Activated naive CD8-positive, alpha-beta T cell (primary cell): ENCODE data around the gene SYP.
"Not testable (repeated sequence)": the region's sequence is repeated elsewhere in the genome, so short reads cannot be mapped to it uniquely, and the experiment has no call there.

ENCODE experiments used
- H3K27ac Mint-ChIP-seq: one replicate; pipeline ENCODE4 v1.8.0; 2021; ENCODE audit warnings: mixed read lengths
- H3K27me3 Mint-ChIP-seq: one replicate; pipeline ENCODE4 v1.8.0; 2021; ENCODE audit warnings: mixed read lengths
- H3K36me3 Mint-ChIP-seq: one replicate; pipeline ENCODE4 v1.8.0; 2021; ENCODE audit warnings: mixed read lengths
- H3K4me1 Mint-ChIP-seq: one replicate; pipeline ENCODE4 v1.8.0; 2021; ENCODE audit warnings: low read depth, mixed read lengths
- H3K4me3 Mint-ChIP-seq: one replicate; pipeline ENCODE4 v1.8.0; 2021; ENCODE audit warnings: mild to moderate bottlenecking, mixed read lengths
- H3K9me3 Mint-ChIP-seq: one replicate; pipeline ENCODE4 v1.8.0; 2021; ENCODE audit warnings: low read depth, mixed read lengths

SYP gene

DNA sequence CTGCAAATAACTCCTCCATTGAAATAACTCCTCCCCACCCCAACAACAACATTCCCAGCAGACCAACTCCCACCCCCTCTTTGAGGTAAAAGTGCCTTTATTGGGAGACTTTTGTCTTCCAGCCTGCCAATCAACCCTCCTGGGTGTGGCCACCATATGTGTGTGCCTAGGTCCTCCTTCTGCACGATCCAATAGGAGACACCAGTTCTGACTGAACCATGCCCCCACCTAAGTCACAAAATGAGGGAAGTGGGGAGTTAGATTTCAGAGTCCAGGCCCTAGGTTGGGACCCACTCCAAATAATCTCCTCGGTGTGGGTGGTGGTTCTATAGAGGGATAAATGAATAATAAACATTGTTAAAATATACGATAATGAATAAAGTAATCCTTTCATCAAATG, 25.3 kb downstream of the SYP start:
- Mint-ChIP-seq H3K27ac (no peak overlapping the region), H3K4me1 (peaks cover 19% of the 10 kb centered on the region), H3K27me3 (no peaks in the 10 kb centered on the region), H3K36me3 (no peaks in the 10 kb centered on the region), H3K4me3 (no peak overlapping the region), H3K9me3 (no peaks in the 10 kb centered on the region)

GRCh38 chrX:49173544-49173943, 26.4 kb downstream of the SYP start:
- H3K4me3 Mint-ChIP-seq: peak overlapping the region; percentile 86
- H3K4me1 Mint-ChIP-seq: peaks cover 21% of the 10 kb centered on the region
- H3K27me3 Mint-ChIP-seq, H3K27ac Mint-ChIP-seq, H3K9me3 Mint-ChIP-seq, H3K36me3 Mint-ChIP-seq: not testable (repeated sequence)

- Mint-ChIP-seq H3K36me3 (no peaks in the 10 kb centered on the region), H3K9me3 (no peaks in the 10 kb centered on the region), H3K4me3 (peak overlapping the region; percentile 86), H3K27ac (peak overlapping the region; percentile 89), H3K4me1 (peaks cover 28% of the 10 kb centered on the region), H3K27me3 (no peaks in the 10 kb centered on the region)
These were observed 27.7 kb downstream of the SYP start for GRCh38 chrX:49172280-49172780.

GRCh38 chrX:49171752-49172279, 28.2 kb downstream of the SYP start, which contains the start of gene PLP2:
TSS of gene PLP2 (plus strand) at chrX:49171898. CDS start at chrX:49172001, 103 bp downstream.
- H3K36me3 Mint-ChIP-seq: no peaks in the 10 kb centered on the region
- no peaks in the 10 kb centered on the region for H3K27me3 Mint-ChIP-seq
- H3K4me3 Mint-ChIP-seq: peak within 1 kb of the TSS; percentile 86
- H3K27ac Mint-ChIP-seq: peak within 1 kb of the TSS; percentile 89
- peaks cover 31% of the 10 kb centered on the region for H3K4me1 Mint-ChIP-seq
- no peaks in the 10 kb centered on the region for H3K9me3 Mint-ChIP-seq

DNA sequence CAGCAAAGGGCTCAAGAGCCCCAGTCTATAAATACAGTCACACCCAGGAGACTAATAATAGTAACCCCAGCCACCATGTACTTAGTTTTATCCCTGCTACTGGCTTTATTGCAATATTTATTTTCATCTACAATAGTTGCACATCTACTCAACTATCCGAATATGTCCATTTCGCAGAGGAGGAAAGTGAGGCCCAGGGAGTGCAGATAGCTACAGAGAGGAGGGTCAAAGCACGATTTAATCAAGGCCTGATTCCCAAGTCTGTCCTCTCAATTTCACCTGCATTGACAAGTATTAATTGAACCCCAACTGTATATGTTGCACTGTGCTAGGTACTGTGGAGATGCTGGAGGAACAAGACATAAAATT, 32.3 kb downstream of the SYP start:
- Mint-ChIP-seq H3K27me3 (no peaks in the 10 kb centered on the region), H3K4me3 (peak overlapping the region; percentile 90), H3K4me1 (peaks cover 32% of the 10 kb centered on the region), H3K36me3 (no peaks in the 10 kb centered on the region), H3K27ac (peak overlapping the region; percentile 95), H3K9me3 (no peaks in the 10 kb centered on the region)

GRCh38 chrX:49166914-49167739, 32.9 kb downstream of the SYP start:
- Mint-ChIP-seq H3K27me3 (no peaks in the 10 kb centered on the region), H3K27ac (peak overlapping the region; percentile 95), H3K36me3 (no peaks in the 10 kb centered on the region), H3K9me3 (no peaks in the 10 kb centered on the region), H3K4me1 (peaks cover 30% of the 10 kb centered on the region), H3K4me3 (peak overlapping the region; percentile 90)

GRCh38 chrX:49165901-49166881, 33.8 kb downstream of the SYP start:
- no peaks in the 10 kb centered on the region for H3K9me3 Mint-ChIP-seq
- peaks cover 30% of the 10 kb centered on the region for H3K4me1 Mint-ChIP-seq
- H3K27ac Mint-ChIP-seq: peak overlapping the region; percentile 95
- peak overlapping the region; percentile 90 for H3K4me3 Mint-ChIP-seq
- no peaks in the 10 kb centered on the region for H3K27me3 Mint-ChIP-seq
- no peaks in the 10 kb centered on the region for H3K36me3 Mint-ChIP-seq

DNA sequence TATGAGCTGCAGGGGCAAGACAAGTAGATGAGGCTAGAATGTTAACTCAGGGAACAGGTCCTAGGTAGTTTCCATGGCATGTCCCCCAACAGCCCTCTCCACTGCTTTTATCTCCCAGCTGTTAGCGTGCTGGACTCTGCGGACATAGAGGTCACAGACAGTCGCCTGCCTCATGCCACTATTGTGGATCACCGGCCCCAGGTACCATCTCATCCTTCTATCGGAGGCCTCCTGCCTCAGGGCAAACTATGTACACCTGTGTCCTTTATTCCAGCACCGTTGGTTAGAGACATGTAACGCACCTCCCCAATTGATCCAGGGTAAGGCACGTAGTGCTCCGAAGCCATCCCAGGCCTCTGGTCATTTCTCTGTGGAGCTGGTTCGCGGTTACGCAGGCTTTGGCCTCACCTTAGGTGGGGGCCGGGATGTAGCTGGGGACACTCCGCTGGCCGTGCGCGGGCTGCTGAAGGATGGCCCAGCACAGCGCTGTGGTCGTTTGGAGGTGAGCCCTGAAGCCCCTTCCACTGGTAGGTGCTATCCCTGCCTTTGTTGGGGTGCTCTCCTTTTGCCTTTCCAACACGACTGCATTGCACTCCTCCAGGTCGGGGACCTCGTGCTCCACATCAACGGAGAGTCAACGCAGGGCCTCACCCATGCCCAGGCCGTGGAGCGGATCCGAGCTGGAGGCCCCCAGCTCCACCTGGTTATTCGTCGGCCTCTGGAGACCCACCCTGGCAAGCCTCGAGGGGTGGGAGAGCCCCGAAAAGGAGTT, 35.2 kb downstream of the SYP start:
- H3K36me3 Mint-ChIP-seq: no peaks in the 10 kb centered on the region

DNA sequence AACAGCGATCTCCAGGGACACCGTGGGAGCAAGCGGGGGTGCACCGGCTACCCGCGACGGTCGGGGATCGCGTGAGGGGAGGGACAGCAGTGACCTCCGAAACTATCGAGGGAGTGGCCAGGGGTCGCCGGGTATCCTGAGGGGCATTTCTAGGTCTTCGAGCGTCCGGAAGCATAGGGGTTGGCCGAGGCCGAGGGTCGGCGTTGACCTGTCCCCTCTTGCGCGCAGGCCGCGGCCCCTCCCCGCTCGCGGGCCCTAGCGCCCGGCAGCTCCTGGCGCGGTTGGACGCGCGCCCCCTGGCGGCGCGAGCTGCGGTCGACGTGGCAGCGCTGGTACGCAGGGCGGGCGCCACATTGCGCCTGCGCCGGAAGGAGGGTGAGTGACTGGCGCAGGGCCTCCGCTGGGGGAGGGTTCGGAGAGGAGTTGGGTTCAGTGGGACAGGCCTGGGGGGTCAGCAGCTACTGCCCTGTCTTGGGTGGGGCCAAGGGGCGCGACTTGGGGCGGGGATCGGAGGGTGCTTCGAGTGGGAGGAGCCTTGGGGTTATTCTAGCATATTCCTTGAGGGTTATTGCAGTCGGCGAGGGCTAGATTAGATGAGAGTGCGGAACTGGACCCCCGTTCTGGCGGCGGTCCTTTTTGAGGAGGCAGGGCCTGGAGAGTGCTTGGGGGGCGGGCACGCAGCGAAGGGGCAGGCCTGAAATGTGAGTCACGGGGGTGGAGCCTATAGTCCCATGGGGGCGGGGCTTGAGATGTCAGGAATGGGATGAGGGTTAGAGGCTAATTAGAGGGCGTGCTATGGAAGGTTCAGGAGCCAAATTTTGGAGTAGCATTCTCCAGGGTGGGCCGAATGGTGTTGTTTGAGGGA, 36.2 kb downstream of the SYP start:
- no peaks in the 10 kb centered on the region for H3K27me3 Mint-ChIP-seq
- H3K4me3 Mint-ChIP-seq: peak overlapping the region; percentile 85
- peaks cover 28% of the 10 kb centered on the region for H3K4me1 Mint-ChIP-seq
- H3K27ac Mint-ChIP-seq: peak overlapping the region; percentile 92
- H3K36me3 Mint-ChIP-seq: no peaks in the 10 kb centered on the region
- no peaks in the 10 kb centered on the region for H3K9me3 Mint-ChIP-seq

More for the DNA sequence above, 35.2 kb downstream of the SYP start:
- H3K27ac Mint-ChIP-seq: peak overlapping the region; percentile 92
- no peaks in the 10 kb centered on the region for H3K27me3 Mint-ChIP-seq
- peak overlapping the region; percentile 85 for H3K4me3 Mint-ChIP-seq
- H3K4me1 Mint-ChIP-seq: peaks cover 30% of the 10 kb centered on the region
- no peaks in the 10 kb centered on the region for H3K9me3 Mint-ChIP-seq

DNA sequence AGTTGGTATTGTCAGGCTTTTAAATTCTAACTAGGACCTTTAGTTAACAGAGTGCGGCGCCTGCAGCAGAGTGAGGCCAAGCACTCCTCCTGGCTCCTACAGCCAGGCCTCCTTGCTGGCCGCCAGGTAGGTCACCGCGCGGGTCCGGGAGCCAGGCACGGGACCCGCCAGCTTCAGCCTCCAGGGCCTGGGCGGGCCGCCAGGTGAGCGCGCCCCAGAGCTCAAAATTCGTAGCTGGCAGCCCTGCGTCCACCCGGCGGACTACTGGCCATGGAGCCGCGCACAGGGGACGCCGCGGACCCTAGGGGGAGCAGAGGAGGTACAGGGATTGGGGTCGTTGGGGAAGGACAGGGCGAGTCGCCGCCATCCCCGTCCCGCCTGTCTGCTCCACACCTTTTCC, 37.4 kb downstream of the SYP start, which contains the start of gene MAGIX:
Gene MAGIX, plus strand, starts transcription at position 139 of the 400 bp plus-strand sequence. Its CDS starts 132 bp downstream, at position 271.
- Mint-ChIP-seq H3K4me1 (peaks cover 22% of the 10 kb centered on the region), H3K27ac (peak within 1 kb of the TSS; percentile 41), H3K36me3 (no peaks in the 10 kb centered on the region), H3K9me3 (no peaks in the 10 kb centered on the region), H3K27me3 (no peaks in the 10 kb centered on the region), H3K4me3 (peak within 1 kb of the TSS; percentile 73)

GRCh38 chrX:49161632-49162031, 38.4 kb downstream of the SYP start:
- no peaks in the 10 kb centered on the region for H3K9me3 Mint-ChIP-seq
- H3K27ac Mint-ChIP-seq: no peak overlapping the region
- no peak overlapping the region for H3K4me3 Mint-ChIP-seq
- peaks cover 14% of the 10 kb centered on the region for H3K4me1 Mint-ChIP-seq
- H3K27me3 Mint-ChIP-seq: no peaks in the 10 kb centered on the region
- no peaks in the 10 kb centered on the region for H3K36me3 Mint-ChIP-seq

DNA sequence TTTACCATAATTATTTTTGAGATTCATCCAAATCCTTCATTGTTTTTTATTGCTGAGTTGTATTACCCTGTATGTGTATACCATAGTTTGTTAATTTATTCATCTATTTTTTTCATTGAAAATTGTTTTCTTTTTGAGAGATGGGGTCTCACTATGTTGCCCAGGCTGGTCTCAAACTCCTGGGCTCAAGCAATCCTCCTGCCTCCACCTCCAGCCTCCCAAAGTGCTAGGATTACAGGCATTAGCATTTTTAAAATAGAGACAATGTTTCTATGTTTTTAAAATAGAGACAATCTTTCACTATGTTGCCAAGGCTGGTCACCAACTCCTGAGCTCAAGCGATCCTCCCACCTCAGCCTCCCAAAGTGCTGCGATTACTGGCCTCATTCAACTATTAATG, 39.1 kb downstream of the SYP start:
- Mint-ChIP-seq H3K27ac (no peak overlapping the region), H3K27me3 (no peaks in the 10 kb centered on the region), H3K4me3 (no peak overlapping the region), H3K9me3 (no peaks in the 10 kb centered on the region), H3K4me1 (peaks cover 14% of the 10 kb centered on the region), H3K36me3 (no peaks in the 10 kb centered on the region)

GRCh38 chrX:49157194-49157593, 42.8 kb downstream of the SYP start:
- Mint-ChIP-seq H3K9me3 (no peaks in the 10 kb centered on the region), H3K36me3 (no peaks in the 10 kb centered on the region), H3K4me3 (peak overlapping the region; percentile 17), H3K27ac (no peak overlapping the region), H3K4me1 (peaks cover 16% of the 10 kb centered on the region), H3K27me3 (no peaks in the 10 kb centered on the region)
